Liver (tissue), 9 donors: ENCODE results near the gene STK38L. TPM values are rescaled to one million over a fixed set of nuclear protein-coding genes. Genes with fewer than 3 reads are reported as not detected.

Source experiments
- DNase-seq: peaks from one replicate; pipeline ENCODE4 v3.0.0-alpha.2; 2017; ENCODE audit warnings: low spot score
- H3K27ac ChIP-seq, 2 donors: one replicate each; pipeline ENCODE4 v1.7.0; 2013; ENCODE audit warnings: inconsistent platforms in 2 of 2, low read length in 2 of 2, control low read depth in 1 of 2, low read depth in 1 of 2, mild to moderate bottlenecking in 1 of 2
- H3K27me3 ChIP-seq, 4 donors: one replicate each; pipeline versions ENCODE4 v1.6.1 to v1.7.0; 2013; ENCODE audit warnings: low read length in 3 of 4, inconsistent platforms in 1 of 4, mild to moderate bottlenecking in 1 of 4, moderate library complexity in 1 of 4; ENCODE audit not compliant: control insufficient read depth in 4 of 4, insufficient read depth in 4 of 4
- H3K36me3 ChIP-seq, 4 donors: one replicate each; pipeline versions ENCODE4 v1.6.1 to v1.7.0; 2013; ENCODE audit warnings: low read length in 3 of 4, mild to moderate bottlenecking in 3 of 4, low read depth in 1 of 4, moderate library complexity in 1 of 4; ENCODE audit not compliant: control insufficient read depth in 4 of 4, insufficient read depth in 3 of 4
- H3K4me1 ChIP-seq, 4 donors: one replicate each; pipeline versions ENCODE4 v1.6.1 to v1.7.0; 2013; ENCODE audit warnings: low read length in 3 of 4, mild to moderate bottlenecking in 3 of 4, moderate library complexity in 1 of 4; ENCODE audit not compliant: control insufficient read depth in 4 of 4, insufficient read depth in 4 of 4
- H3K4me3 ChIP-seq, 3 donors: one replicate each; pipeline versions ENCODE4 v1.6.1 to v1.7.0; 2013; ENCODE audit warnings: low read length in 3 of 3, control low read depth in 1 of 3, low read depth in 1 of 3, mild to moderate bottlenecking in 1 of 3
- H3K9ac ChIP-seq, 2 donors: one replicate each; pipeline ENCODE4 v1.7.0; 2013; ENCODE audit warnings: low read length in 2 of 2, mild to moderate bottlenecking in 2 of 2, moderate library complexity in 2 of 2, control low read depth in 1 of 2, low read depth in 1 of 2
- H3K9me3 ChIP-seq, 4 donors: one replicate each; pipeline versions ENCODE4 v1.6.1 to v1.7.0; 2013; ENCODE audit warnings: low read length in 3 of 4; ENCODE audit not compliant: control insufficient read depth in 4 of 4
- EGR1 ChIP-seq, 2 donors: IDR thresholded peaks; 2 replicates each; pipeline ENCODE4 v1.6.1; 2016 to 2018; ENCODE audit warnings: antibody characterized with exemption in 2 of 2, low read depth in 2 of 2
- FOXA1 ChIP-seq: IDR thresholded peaks from 2 replicates; pipeline ENCODE4 v1.6.1; 2016; ENCODE audit warnings: antibody characterized with exemption
- FOXA2 ChIP-seq: IDR thresholded peaks from 2 replicates; pipeline ENCODE4 v1.6.1; 2016; ENCODE audit warnings: antibody characterized with exemption
- GABPA ChIP-seq, 2 donors: IDR thresholded peaks in 1 of 2; conservative IDR thresholded peaks in 1 of 2; 2 replicates each; pipeline ENCODE4 v1.6.1; 2016; ENCODE audit warnings: antibody characterized with exemption in 2 of 2, mild to moderate bottlenecking in 1 of 2, moderate library complexity in 1 of 2
- HNF4G ChIP-seq: IDR thresholded peaks from 2 replicates; pipeline ENCODE4 v1.6.1; 2016; ENCODE audit warnings: antibody characterized with exemption
- JUND ChIP-seq, 2 donors: IDR thresholded peaks; 2 replicates each; pipeline ENCODE4 v1.6.1; 2016; ENCODE audit warnings: antibody characterized with exemption in 2 of 2
- NR2F2 ChIP-seq: IDR thresholded peaks from 2 replicates; pipeline ENCODE4 v1.6.1; 2016; ENCODE audit warnings: antibody characterized with exemption
- RAD21 ChIP-seq, 2 donors: IDR thresholded peaks; 2 replicates each; pipeline ENCODE4 v1.6.1; 2016; ENCODE audit warnings: antibody characterized with exemption in 2 of 2, mild to moderate bottlenecking in 2 of 2
- SP1 ChIP-seq: IDR thresholded peaks from 2 replicates; pipeline ENCODE4 v1.6.1; 2018; ENCODE audit warnings: antibody characterized with exemption, mild to moderate bottlenecking
- TAF1 ChIP-seq: conservative IDR thresholded peaks from 2 replicates; pipeline ENCODE4 v1.6.1; 2016; ENCODE audit warnings: antibody characterized with exemption, mild to moderate bottlenecking
- YY1 ChIP-seq: IDR thresholded peaks from 2 replicates; pipeline ENCODE4 v1.6.1; 2016; ENCODE audit warnings: antibody characterized with exemption, mild to moderate bottlenecking
- ZBTB33 ChIP-seq: IDR thresholded peaks from 2 replicates; pipeline ENCODE4 v1.6.1; 2016; ENCODE audit warnings: antibody characterized with exemption
- WGBS: extraction: QIAGEN DNeasy Blood & Tissue Kit; methylation state at CpG from one replicate; pipeline ENCODE4 v1.1.7; 2013; 5-methylcytosine and 5-hydroxymethylcytosine counted together
- polyA plus RNA-seq, 2 donors: library from polyadenylated mRNA; stranded (reverse) in 1 of 2; unstranded in 1 of 2; fragments of 200-250 nt in 1 of 2; fragments of >200 nt in 1 of 2; fragmentation: Nextera tagmentation in 1 of 2; extraction: Ambion mirVana in 1 of 2; gene quantifications; one replicate each; pipeline versions ENCODE4 v1.2.1 to v1.2.3, GENCODE V29; 2013 to 2015
- total RNA-seq, 2 donors: library from RNA; depleted of rRNA; stranded (reverse); fragments of >200 nt; gene quantifications; one replicate each; pipeline ENCODE4 v1.2.3, GENCODE V29; 2014
- TF ChIP-seq, protein P1 (sequence below): IDR thresholded peaks from 2 replicates; pipeline ENCODE4 v1.6.1; 2016; ENCODE audit warnings: antibody characterized with exemption
- donor health status: healthy.
- donor health status: healthy.
- donor health status: healthy.
- donor health status: healthy.
- donor health status: healthy.

Gene STK38L
- total and polyA plus RNA-seq, 4 donors: 2.8 to 8.6 (median 6.6) TPM

DNA sequence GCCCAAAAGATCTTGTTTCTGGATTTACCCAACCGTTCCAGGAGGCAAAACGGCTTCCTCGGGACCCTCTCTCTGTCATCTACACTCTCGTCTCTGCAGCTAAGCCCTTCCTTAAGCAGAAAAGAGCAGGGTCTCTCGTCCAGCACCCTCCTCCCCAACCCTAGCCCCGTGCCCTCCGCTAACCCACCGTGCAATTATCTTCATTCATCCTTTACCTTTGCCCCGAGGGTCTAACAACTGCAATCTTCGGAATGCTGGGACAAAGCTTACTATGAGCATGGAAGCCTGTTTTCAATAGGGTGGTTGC is 88.3 kb downstream of the STK38L start:
- peak overlapping the region; percentile 51 to 72 (median 54) for H3K4me3 ChIP-seq
- peaks cover 3 to 39% (median 25%) of the 10 kb centered on the region in 4 donors for H3K4me1 ChIP-seq
- no peak overlapping the region for H3K9ac ChIP-seq
- 16% methylated on average over 10 of the region's 10 CpGs for WGBS
- peaks cover 0 to 3% (median under 1%) of the 10 kb centered on the region in 4 donors for H3K36me3 ChIP-seq
- H3K27me3 ChIP-seq: no peaks in the 10 kb centered on the region
- no peak for DNase-seq
- no peaks in the 10 kb centered on the region for H3K9me3 ChIP-seq
- TF ChIP-seq EGR1 (IDR thresholded peaks at IDR 0.05; ENCODE audit: low read depth in 2 of 2) (no peak), NR2F2 (no peak), YY1 (no peak), RAD21 (IDR thresholded peaks at IDR 0.05) (no peak)
- H3K27ac ChIP-seq: no peak overlapping the region

DNA sequence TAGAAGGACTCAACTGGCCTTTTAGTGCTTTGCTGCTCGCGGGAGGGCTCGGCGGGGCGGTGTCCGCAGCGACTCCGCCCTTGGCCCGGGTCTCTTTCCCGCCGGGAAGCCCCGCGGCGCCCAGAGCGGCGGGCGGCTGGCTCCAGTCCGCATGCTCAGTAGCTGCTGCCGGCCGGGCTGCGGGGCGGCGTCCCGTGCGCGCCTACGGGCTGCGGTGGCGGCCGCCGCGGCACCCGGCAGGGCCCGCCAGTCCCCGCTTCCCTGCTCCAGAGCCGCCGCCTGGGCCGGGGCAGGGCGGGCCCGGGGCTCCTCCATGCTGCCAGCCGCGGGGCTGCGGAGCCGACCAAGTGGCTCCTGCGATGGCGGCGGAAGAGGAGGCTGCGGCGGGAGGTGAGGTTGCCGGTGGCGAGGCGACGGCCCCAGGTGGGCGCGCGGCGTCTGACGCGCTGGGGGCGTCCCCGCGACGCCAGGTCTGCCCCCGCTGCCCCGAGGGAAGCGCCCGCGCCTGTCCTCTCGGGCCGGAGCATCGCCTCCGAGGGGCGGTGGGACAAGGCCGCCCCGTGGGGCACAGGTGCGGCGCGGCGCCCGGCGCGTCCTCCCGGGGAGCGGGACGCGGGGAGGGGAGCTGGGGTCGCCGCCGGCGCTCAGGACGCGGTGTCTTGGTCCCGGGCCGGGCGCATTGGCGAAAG is 88.8 kb downstream of the STK38L start, which contains the start of gene BMAL2:
Gene BMAL2 (plus strand): TSS at position 123 of the 689 bp plus-strand sequence. CDS start 237 bp downstream, at position 360.
- TF ChIP-seq FOXA2 (no peak), ZBTB33 (no peak), RAD21 (IDR thresholded peaks at IDR 0.05) (no peak), HNF4G (no peak)
- H3K9me3 ChIP-seq: no peaks in the 10 kb centered on the region
- peak within 1 kb of the TSS; percentile 40 to 79 for H3K9ac ChIP-seq
- no peaks in the 10 kb centered on the region for H3K36me3 ChIP-seq
- H3K27ac ChIP-seq: peak within 1 kb of the TSS; percentile 74 to 87
- H3K4me3 ChIP-seq: peak within 1 kb of the TSS; percentile 66 to 87 (median 72)
- peak; percentile 43 for DNase-seq
- peaks cover 3 to 44% (median 27%) of the 10 kb centered on the region in 4 donors for H3K4me1 ChIP-seq
- WGBS: under 1% methylated on average over 95 of the region's 96 CpGs
- no peaks in the 10 kb centered on the region for H3K27me3 ChIP-seq

- Histone ChIP-seq H3K36me3 (no peaks in the 10 kb centered on the region), H3K9ac (peak overlapping the region; percentile 40 to 79), H3K4me3 (peak overlapping the region; percentile 66 to 87 (median 72)), H3K27ac (peak overlapping the region; percentile 74 to 87), H3K9me3 (no peaks in the 10 kb centered on the region), H3K27me3 (no peaks in the 10 kb centered on the region), H3K4me1 (peaks cover 3 to 47% (median 28%) of the 10 kb centered on the region in 4 donors)
- peak; percentile 37 for DNase-seq
- TF ChIP-seq FOXA2: no peak
- no peak for TF ChIP-seq FOXA1
- TF ChIP-seq TAF1: no peak
- WGBS: under 1% methylated on average over 40 of the region's 40 CpGs
Observed at GRCh38 chr12:27333403-27334009, 89.4 kb downstream of the STK38L start.

DNA sequence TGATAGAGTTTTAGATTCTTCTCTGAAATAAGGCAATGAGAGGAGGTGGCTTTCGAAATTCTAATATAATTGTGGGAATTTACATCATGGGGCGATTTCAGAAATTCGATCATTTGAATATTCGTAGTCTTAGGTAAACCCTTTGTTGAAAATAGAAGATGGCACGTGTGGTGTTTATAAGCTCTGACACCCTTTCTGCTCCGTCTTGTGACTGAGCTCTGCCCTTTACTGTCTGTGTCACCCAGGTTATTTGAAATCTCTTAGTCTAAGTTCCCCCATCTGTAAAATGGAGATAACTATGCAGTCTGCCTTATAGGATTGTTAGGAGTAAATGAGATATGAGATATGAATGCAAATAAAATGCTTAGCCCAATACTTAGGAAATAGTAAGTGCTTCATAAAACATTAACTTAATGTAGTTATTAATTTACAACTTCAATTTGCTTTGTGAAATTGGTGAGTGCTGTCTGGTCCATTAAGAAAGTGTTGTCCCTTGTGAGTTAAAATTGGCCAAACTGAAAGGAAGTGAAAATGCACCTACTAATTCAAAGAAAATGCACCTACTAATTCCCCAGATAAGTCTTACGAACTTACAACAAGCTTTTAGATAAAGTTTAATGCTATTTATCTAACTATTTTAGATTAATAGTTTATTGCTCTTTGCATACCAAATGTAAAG is 90.1 kb downstream of the STK38L start:
- no peaks in the 10 kb centered on the region for H3K27me3 ChIP-seq
- H3K9ac ChIP-seq: peak overlapping the region; percentile 9 to 79
- H3K27ac ChIP-seq: peak overlapping the region; percentile 74 to 87
- H3K4me3 ChIP-seq: peak overlapping the region; percentile 66 to 87 (median 72)
- H3K36me3 ChIP-seq: no peaks in the 10 kb centered on the region
- peaks cover 3 to 47% (median 28%) of the 10 kb centered on the region in 4 donors for H3K4me1 ChIP-seq
- WGBS: 42% methylated on average over 7 of the region's 7 CpGs
- H3K9me3 ChIP-seq: no peaks in the 10 kb centered on the region
- no peak for TF ChIP-seq GABPA (IDR thresholded peaks at IDR 0.05 in 1 of 2, conservative IDR thresholded peaks at IDR 0.05 in 1 of 2)
- peak; percentile 27 for TF ChIP-seq TAF1
- TF ChIP-seq SP1: no peak
- no peak for TF ChIP-seq JUND (IDR thresholded peaks at IDR 0.05)
- TF ChIP-seq FOXA1: no peak
- TF ChIP-seq, protein P1, sequence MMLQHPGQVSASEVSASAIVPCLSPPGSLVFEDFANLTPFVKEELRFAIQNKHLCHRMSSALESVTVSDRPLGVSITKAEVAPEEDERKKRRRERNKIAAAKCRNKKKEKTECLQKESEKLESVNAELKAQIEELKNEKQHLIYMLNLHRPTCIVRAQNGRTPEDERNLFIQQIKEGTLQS: no peak
- no peak for DNase-seq
